Left lobe of liver (tissue), 2 donors: Measurements from ENCODE around the gene DHRSX. TPM values are rescaled to one million over a fixed set of nuclear protein-coding genes. Genes with fewer than 3 reads are reported as not detected.
A peak's percentile ranks its signal among the peaks of the same experiment; 100 is the strongest.
"Not testable (repeated sequence)": the region's sequence is repeated elsewhere in the genome, so short reads cannot be mapped to it uniquely, and the experiment has no call there.

ENCODE experiments used
- ATAC-seq: fragments of 200-7000 bp; cut with Tn5 transposase; one replicate; pipeline ENCODE4 v1.9.1; 2020; ENCODE audit warnings: mild to moderate bottlenecking, moderate library complexity
- DNase-seq: peaks from one replicate; pipeline ENCODE4 v3.0.0-alpha.2; 2020; ENCODE audit warnings: low spot score
- total RNA-seq: library from RNA; stranded (reverse); gene quantifications from one replicate; pipeline ENCODE4 v1.2.1, GENCODE V29; 2021
- donor health status: DM: no; HTN: no; CAD: no; lungs with moderate emphysema.
- donor health status: DM: no; HTN: yes; CAD: no.

DHRSX gene
- total RNA-seq, 1 donor from 2014 or later, result 23.0 TPM

- ATAC-seq, result peak; percentile 53
- peak; percentile 62 for DNase-seq
Measured at GRCh38 chrX:2498781-2499302, 1.9 kb downstream of the DHRSX start.

GRCh38 chrX:2497961-2498780, 2.6 kb downstream of the DHRSX start:
- peak; percentile 81 for DNase-seq
- ATAC-seq, result peak; percentile 72

GRCh38 chrX:2495595-2495994, 5.2 kb downstream of the DHRSX start:
- DNase-seq (no peak), ATAC-seq (no peak)

- DNase-seq (no peak), ATAC-seq (no peak)
Measured at GRCh38 chrX:2492531-2493218, 8.1 kb downstream of the DHRSX start.

- no peak for DNase-seq
- ATAC-seq, result no peak
Measured at GRCh38 chrX:2490634-2491033, 10.1 kb downstream of the DHRSX start.

- peak; percentile 14 for ATAC-seq
Measured at GRCh38 chrX:2489446-2490445, 11.0 kb downstream of the DHRSX start.

GRCh38 chrX:2488621-2489285, 12.0 kb downstream of the DHRSX start:
- no peak for DNase-seq
- no peak for ATAC-seq

More at GRCh38 chrX:2489446-2490445, 11.0 kb downstream of the DHRSX start:
- DNase-seq, result no peak

- DNase-seq, result no peak
- no peak for ATAC-seq
Measured at GRCh38 chrX:2487366-2487765, 13.4 kb downstream of the DHRSX start.

- ATAC-seq, result no peak
- DNase-seq, result no peak
Measured at GRCh38 chrX:2486476-2487133, 14.2 kb downstream of the DHRSX start.

GRCh38 chrX:2485789-2486345, 14.9 kb downstream of the DHRSX start:
- DNase-seq (no peak), ATAC-seq (no peak)

GRCh38 chrX:2484721-2485648, 15.8 kb downstream of the DHRSX start:
- DNase-seq (no peak), ATAC-seq (no peak)

- DNase-seq (no peak), ATAC-seq (no peak)
Measured at GRCh38 chrX:2484256-2484655, 16.5 kb downstream of the DHRSX start.

- no peak for DNase-seq
- no peak for ATAC-seq
Measured at GRCh38 chrX:2483398-2484060, 17.2 kb downstream of the DHRSX start.

GRCh38 chrX:2481597-2481996, 19.2 kb downstream of the DHRSX start:
- not testable (repeated sequence) for DNase-seq, ATAC-seq

GRCh38 chrX:2479982-2480381, 20.8 kb downstream of the DHRSX start:
- DNase-seq, ATAC-seq: not testable (repeated sequence)

- ATAC-seq (no peak), DNase-seq (no peak)
Measured at GRCh38 chrX:2479420-2479780, 21.4 kb downstream of the DHRSX start.

GRCh38 chrX:2478546-2479419, 22.0 kb downstream of the DHRSX start:
- no peak for ATAC-seq
- DNase-seq, result no peak
